HFFc6 (cell line): ENCODE measurements around the gene IGSF9B. TPM values are rescaled to one million over a fixed set of nuclear protein-coding genes. Genes with fewer than 3 reads are reported as not detected.

ENCODE experiments used
- DNase-seq: peaks from one replicate; pipeline ENCODE4 v3.0.0-alpha.2; 2018
- H3K27ac Mint-ChIP-seq: 2 replicates; pipeline ENCODE4 v1.8.0; 2020; ENCODE audit warnings: mild to moderate bottlenecking, mixed read lengths
- H3K27me3 Mint-ChIP-seq: 2 replicates; pipeline ENCODE4 v1.8.0; 2021; ENCODE audit warnings: mild to moderate bottlenecking, moderate library complexity, mixed read lengths; ENCODE audit not compliant: insufficient read depth
- H3K36me3 Mint-ChIP-seq: 2 replicates; pipeline ENCODE4 v1.8.0; 2021; ENCODE audit warnings: low read depth, mixed read lengths
- H3K4me1 Mint-ChIP-seq: 2 replicates; pipeline ENCODE4 v1.8.0; 2020; ENCODE audit warnings: low read depth, mixed read lengths
- H3K4me3 Mint-ChIP-seq: 2 replicates; pipeline ENCODE4 v1.8.0; 2020; ENCODE audit warnings: mild to moderate bottlenecking, moderate library complexity, mixed read lengths
- H3K9me3 Mint-ChIP-seq: 2 replicates; pipeline ENCODE4 v1.8.0; 2020; ENCODE audit warnings: mild to moderate bottlenecking, mixed read lengths
- total RNA-seq, 6 experiments: library from RNA; stranded (reverse); fragmentation: NEBNext Ultra II Directional; extraction: Animal tissue kit (Norgen Biotek cat#: 25700); gene quantifications; 2 replicates in 1 of 6; 3 replicates in 5 of 6; pipeline ENCODE4 v1.2.3, GENCODE V29; 2021
- TF ChIP-seq, protein P1 (sequence below): fragments of 200-600 bp; sonication (generic); IDR thresholded peaks from 2 replicates; pipeline ENCODE4 v1.5.0; 2021; ENCODE audit warnings: antibody characterized with exemption, mild to moderate bottlenecking

The IGSF9B gene
- total RNA-seq, 6 experiments from 2014 or later, result not detected

DNA sequence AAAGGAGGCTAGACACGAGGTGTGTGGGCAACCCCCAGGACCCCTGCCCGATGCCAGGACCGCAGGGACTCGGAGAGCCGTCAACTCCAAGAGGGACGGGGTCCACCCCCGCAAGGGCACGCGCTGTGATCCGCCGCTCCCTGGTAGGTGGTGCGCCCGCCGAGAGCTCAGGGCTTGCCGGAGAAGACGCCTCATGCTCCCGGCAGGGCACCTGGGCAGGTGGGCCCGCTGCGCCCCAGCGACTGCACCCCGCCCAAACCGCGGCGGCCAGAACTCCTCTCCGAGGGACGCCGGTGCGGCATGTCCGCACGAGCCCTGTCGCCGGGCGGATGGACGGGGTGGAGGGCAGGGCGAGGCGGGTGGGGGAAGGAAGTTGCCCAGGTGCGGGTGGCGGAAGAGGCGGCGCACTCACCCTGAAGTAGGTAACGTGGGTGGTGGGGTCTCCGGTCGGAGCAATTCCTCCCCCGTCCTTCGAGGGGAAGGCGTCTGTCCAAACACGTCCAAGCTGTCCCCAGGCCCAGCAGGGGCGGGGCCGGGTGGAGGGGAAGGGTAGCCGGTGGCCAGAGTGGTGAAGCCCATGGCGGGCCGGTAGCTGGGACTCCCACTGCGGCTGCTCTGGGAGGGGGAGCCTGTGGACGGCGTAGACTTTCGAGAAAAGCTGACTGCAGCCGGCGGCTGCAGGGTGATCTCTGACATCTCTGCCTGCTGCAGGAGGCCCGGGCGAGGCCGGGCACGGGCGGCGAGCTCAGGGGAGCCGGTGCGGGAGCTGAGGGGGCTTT, 37.2 kb downstream of the IGSF9B start:
- no peaks in the 10 kb centered on the region for H3K36me3 Mint-ChIP-seq
- no peak overlapping the region for H3K4me3 Mint-ChIP-seq
- TF ChIP-seq, protein P1, sequence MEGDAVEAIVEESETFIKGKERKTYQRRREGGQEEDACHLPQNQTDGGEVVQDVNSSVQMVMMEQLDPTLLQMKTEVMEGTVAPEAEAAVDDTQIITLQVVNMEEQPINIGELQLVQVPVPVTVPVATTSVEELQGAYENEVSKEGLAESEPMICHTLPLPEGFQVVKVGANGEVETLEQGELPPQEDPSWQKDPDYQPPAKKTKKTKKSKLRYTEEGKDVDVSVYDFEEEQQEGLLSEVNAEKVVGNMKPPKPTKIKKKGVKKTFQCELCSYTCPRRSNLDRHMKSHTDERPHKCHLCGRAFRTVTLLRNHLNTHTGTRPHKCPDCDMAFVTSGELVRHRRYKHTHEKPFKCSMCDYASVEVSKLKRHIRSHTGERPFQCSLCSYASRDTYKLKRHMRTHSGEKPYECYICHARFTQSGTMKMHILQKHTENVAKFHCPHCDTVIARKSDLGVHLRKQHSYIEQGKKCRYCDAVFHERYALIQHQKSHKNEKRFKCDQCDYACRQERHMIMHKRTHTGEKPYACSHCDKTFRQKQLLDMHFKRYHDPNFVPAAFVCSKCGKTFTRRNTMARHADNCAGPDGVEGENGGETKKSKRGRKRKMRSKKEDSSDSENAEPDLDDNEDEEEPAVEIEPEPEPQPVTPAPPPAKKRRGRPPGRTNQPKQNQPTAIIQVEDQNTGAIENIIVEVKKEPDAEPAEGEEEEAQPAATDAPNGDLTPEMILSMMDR, result no peak
- no peaks in the 10 kb centered on the region for H3K4me1 Mint-ChIP-seq
- DNase-seq, result no peak
- no peak overlapping the region for H3K27ac Mint-ChIP-seq
- H3K9me3 Mint-ChIP-seq, result no peaks in the 10 kb centered on the region; the same call in 1 of the 2 replicates
- peaks cover 13% of the 10 kb centered on the region; the same call in 1 of the 2 replicates for H3K27me3 Mint-ChIP-seq

DNA sequence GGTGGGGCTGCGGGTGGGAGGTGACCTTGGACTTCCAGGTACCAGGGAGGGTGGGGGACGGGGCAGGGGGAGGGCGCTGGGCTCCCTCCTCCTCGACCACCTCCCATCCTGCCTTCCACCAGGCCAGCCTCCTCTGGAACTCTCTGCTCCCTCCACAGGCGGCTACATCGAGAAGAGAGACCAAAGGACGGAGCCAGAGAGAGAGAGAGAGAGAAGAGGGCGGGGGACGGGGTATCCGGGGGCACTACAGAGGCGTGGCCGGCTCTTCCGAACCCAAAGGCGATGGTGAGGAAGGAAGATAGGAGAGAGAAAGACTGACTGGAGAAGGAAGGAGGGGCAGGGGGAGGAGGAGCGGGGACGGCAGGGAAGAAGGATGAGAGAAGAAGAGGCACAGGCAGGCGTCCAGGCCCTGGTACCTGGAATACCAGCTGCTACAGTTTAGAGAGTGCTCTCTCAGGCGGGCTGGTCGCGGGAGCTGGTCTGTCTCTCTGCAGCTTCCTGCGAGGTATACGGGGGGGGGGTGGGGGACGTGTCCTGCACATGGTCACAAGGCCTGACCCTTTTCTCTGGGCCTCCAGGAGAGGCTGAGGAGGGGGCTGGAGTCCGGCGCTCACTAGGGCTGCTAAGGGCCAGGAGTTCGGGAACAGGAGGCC, 38.0 kb downstream of the IGSF9B start:
- TF ChIP-seq, protein P1, result no peak
- peaks cover 13% of the 10 kb centered on the region for H3K27me3 Mint-ChIP-seq
- no peaks in the 10 kb centered on the region; the same call in 1 of the 2 replicates for H3K9me3 Mint-ChIP-seq
- no peak overlapping the region for H3K27ac Mint-ChIP-seq
- DNase-seq, result no peak
- no peaks in the 10 kb centered on the region for H3K36me3 Mint-ChIP-seq
- H3K4me3 Mint-ChIP-seq, result no peak overlapping the region
- no peaks in the 10 kb centered on the region for H3K4me1 Mint-ChIP-seq

DNA sequence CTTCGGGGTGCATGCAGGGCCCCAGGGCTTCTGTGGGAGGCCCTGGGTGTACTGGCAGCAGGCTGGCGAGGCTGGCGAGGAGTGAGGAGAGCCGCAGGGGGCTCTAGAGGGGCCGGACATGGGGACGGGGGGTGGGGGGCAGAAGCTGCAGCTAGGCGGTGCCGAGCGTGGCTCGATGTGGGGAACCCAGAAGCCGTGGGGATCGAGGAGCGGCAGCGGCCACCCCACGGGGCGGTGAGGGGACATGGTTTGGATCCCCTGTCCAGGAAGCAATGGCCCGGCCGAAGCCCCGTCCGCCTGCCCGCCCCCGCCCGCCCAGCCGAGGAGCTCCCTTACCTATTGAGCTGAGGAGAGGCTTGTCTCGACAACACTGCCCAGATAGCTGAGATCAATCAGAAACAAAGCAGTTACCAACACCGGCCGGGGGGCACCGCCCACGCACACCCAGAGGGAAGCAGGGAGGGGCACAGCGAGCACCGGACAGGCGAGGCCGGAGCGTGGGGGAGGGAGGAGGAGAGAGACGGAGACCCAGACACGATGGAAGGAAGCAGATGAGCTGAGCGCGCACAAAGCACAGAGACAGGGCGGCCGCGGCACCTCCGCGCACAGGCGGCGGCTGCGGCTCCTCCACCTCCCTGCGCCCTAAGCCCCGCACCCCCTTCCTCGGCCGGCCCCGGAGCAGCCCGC, 38.7 kb downstream of the IGSF9B start:
- no peaks in the 10 kb centered on the region; the same call in 1 of the 2 replicates for H3K9me3 Mint-ChIP-seq
- no peaks in the 10 kb centered on the region for H3K36me3 Mint-ChIP-seq
- H3K4me3 Mint-ChIP-seq, result no peak overlapping the region
- H3K27ac Mint-ChIP-seq, result no peak overlapping the region
- H3K4me1 Mint-ChIP-seq, result no peaks in the 10 kb centered on the region
- TF ChIP-seq, protein P1, result no peak
- no peak for DNase-seq
- H3K27me3 Mint-ChIP-seq, result peaks cover 13% of the 10 kb centered on the region

DNA sequence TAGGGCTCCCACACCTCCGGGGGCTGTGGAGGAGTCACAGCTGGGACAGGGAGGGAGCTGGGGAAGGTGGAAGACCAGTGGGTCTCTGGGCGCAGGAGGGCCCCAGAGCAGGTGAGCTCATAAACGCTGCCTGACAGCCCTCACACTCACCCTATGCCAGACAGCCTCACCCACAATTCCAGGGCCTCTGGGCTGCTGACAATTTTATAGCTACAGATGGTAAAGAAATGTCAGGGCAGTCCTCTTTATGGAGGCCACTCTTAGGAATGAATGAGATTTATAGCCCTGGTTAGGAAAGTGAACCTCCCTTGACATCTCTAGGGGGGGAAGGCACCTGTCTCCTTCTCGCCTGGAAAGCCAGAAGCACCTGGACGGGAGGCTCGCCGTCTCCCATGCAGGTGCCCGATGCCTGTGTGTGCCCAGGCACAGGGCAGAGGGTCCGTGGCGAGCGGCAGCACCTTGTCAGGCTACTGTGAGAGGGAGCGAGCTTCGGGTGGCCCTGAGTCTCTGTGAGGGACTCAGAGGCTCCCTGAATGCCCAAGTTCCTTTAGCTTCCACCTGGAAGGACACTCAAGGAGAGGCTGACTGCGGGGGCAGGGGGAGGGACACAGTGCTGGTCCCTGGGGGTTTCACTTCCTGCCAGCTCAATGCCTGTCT, 39.9 kb downstream of the IGSF9B start:
- no peak overlapping the region for H3K4me3 Mint-ChIP-seq
- no peak overlapping the region for H3K27ac Mint-ChIP-seq
- DNase-seq, result no peak
- TF ChIP-seq, protein P1, result no peak
- no peaks in the 10 kb centered on the region; the same call in 1 of the 2 replicates for H3K9me3 Mint-ChIP-seq
- H3K27me3 Mint-ChIP-seq, result peaks cover 13% of the 10 kb centered on the region
- H3K4me1 Mint-ChIP-seq, result no peaks in the 10 kb centered on the region
- H3K36me3 Mint-ChIP-seq, result no peaks in the 10 kb centered on the region

DNA sequence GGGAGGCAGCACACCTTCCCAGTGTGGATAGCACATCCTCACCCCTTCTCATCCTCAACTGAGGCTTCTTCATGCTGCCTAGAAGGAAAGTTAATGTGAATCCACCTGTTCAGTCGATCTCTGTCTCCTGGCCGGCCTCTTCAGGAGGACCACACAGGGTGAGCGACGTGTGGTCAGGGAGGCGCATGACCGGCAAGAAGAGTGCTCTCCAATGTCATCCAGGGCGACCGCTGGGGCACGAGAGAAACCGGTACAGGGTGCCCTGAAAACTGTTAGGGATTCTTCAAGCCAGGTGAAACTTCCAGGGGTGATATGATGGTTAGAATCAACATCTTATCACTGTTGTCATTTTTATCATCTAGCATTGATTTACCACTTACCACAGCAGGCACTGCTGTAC, 43.0 kb downstream of the IGSF9B start:
- no peak overlapping the region for H3K4me3 Mint-ChIP-seq
- no peaks in the 10 kb centered on the region for H3K4me1 Mint-ChIP-seq
- H3K36me3 Mint-ChIP-seq, result no peaks in the 10 kb centered on the region
- H3K27ac Mint-ChIP-seq, result no peak overlapping the region
- H3K9me3 Mint-ChIP-seq, result no peaks in the 10 kb centered on the region; the same call in 1 of the 2 replicates
- DNase-seq, result no peak
- H3K27me3 Mint-ChIP-seq, result peaks cover 14% of the 10 kb centered on the region
- TF ChIP-seq, protein P1, result no peak
